GM12892 (cell line): Measurements from ENCODE around the gene GJB3.

Experiments
- POLR2A ChIP-seq: IDR thresholded peaks from 2 replicates; pipeline ENCODE4 v1.6.1; 2011; ENCODE audit warnings: low read depth, low read length, control low read depth
- TAF1 ChIP-seq: IDR thresholded peaks from 2 replicates; pipeline ENCODE4 v1.6.1; 2011; ENCODE audit warnings: low read depth, mild to moderate bottlenecking, control low read depth, low read length, borderline replicate concordance

DNA sequence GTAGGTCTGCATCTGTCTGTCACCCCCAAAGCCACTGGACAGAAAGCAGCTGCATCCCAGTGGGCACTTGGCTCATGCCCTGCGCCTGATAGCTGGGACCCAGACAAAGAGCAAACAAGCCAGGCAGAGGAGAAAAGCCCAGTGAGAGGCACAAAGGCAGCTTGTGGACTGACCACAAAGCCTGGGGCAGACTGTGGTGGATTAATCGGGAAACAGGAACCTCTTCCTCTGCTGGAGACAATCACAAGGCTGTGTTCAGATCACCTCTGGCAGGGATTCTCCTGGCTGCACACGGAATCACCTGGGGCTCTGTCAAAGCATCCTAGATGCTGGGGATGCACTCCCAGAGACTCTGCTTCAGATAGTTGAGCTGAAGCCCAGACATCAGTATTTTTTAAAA is 41.4 kb upstream of the GJB3 start:
- no peak for TF ChIP-seq POLR2A
- no peak for TF ChIP-seq TAF1
